Measurements from ENCODE around the gene ZNF385B.

- TF ChIP-seq CTCF (IDR thresholded peaks at IDR 0.05) (no peak), POLR2A (IDR thresholded peaks at IDR 0.05) (no peak), EP300 (IDR thresholded peaks at IDR 0.05) (no peak)
Measured at GRCh38 chr2:179467960-179468359, 393.5 kb downstream of the ZNF385B start.

Measured in stomach (tissue), 4 donors.